Muscle of back (tissue), 11 donors: ENCODE measurements around the gene ITGA3. TPM values are rescaled to one million over a fixed set of nuclear protein-coding genes. Genes with fewer than 3 reads are reported as not detected.
A peak's percentile ranks its signal among the peaks of the same experiment; 100 is the strongest.
"Not testable (repeated sequence)": the region's sequence is repeated elsewhere in the genome, so short reads cannot be mapped to it uniquely, and the experiment has no call there.

Source experiments
- DNase-seq, 3 donors: peaks; one replicate each; pipeline versions ENCODE4 v3.0.0 to v3.0.0-alpha.2; 2013
- polyA plus RNA-seq, 10 donors: library from polyadenylated mRNA; unstranded; fragments of 120-200 nt; gene quantifications; one replicate each; pipeline ENCODE4 v1.2.1, GENCODE V29; 2013; ENCODE audit not compliant: insufficient read length in 10 of 10

Gene ITGA3
- polyA plus RNA-seq, 10 donors = 17.1 to 35.8 (median 23.9) TPM

DNA sequence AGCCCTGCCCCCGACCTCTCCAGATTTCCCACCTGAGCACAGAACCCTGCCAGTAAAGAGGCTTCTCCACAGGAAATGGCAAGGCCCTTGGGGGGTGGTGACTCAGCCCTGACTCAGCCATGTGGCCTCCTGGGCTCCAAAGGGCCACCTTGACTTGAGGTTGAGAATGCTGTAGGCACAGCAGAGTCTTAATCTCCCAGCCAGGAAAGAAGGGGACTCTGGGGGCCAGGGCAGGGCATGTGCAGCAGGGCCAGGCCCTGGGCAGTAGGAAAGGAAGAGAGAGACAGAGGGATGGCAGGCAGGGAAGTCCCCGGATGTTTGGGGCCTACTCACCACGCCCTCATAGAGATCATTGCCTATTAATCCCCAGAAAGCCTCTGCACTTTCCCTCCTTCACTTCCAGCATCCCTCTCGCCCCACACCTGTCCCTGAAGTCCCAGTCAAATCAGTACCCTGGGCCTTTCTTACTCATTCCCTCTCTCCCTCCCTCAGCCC, 4.8 kb upstream of the ITGA3 start:
- peak in 1 of 3 donors; percentile 74 for DNase-seq

DNA sequence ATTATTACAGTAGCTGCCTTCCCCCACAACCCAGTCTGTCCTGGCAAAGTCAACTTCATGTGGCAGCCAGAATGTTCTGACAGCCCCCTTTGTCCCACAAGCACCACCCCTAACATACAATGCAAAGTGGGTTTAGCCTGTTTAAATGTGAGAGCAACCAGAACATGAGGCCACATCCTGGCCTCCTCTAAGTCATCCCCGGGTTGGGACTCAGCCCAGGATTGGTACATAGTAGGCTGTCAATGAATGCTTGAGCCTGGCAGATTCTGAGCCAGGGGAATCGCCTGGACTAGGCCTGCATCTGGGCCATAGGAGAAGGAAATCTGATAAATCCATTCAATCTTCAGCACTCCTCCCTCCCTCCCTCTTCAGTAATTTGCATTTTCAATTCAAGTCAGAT, 4.3 kb upstream of the ITGA3 start:
- DNase-seq = no peak

DNA sequence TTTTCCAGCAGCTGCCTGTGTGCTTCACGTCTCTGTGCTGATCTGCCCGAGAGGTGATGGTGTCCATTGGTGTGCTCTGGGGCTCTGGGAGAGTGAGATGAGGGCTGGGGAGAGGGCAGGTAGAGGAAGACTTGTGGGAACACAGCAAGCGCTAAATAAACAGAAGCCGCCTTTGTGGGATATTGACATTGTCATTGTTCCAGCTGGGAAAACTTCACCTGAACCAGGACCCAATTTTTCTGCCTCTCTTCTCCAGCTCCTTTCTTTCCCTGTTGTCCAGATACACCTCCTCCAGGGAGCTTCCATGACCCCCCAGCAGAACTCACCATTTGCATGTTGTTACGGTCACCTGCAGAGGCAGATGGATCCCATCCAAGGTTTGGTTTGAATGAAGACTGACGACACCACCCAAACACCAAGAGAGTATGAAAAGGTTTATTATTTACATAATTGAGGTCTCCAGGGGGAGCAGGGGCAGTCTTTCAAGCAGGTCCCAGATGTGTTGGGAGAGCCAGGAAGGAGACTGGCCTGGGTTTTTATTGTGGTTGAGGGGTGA, 3.6 kb upstream of the ITGA3 start:
- no peak for DNase-seq

DNA sequence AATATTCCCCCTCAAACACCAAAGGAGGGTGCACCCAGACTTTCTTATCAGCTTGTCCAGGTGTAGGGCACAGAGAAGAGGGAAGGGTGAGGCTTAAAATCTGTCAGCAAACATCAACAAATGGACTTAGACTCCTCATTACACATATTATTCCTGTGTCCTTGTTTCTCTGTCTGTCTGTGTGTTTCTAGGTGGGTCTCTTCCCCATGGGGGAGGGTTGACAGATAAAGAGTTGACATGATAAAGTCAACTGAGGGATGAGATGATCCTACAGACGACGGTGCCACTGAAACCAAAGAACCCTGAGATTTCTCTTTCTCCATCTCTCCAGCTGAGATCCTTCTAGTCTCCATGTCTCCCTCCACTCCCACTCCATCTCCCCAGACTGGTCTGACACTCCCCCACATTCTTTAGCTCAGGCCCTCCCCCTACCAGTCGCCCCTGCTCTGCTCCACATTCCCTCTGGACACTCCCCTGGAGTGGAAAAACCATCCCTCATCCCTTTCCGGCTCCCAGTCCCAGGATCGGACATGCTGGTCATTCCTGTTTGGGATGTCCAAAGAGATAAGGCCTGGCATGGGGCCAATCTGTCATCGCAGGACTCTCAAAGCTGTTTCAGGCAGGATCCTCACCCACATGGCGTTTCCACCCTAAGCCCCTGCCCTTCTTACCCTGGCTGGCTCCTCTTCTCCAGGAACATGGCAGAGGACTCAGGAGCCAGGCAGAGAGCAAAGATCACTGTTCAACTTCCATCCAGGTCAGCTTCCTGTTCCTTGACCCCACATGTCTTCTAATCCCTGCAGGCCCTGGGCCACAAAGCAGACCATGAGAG, 2.9 kb upstream of the ITGA3 start:
- no peak for DNase-seq

DNA sequence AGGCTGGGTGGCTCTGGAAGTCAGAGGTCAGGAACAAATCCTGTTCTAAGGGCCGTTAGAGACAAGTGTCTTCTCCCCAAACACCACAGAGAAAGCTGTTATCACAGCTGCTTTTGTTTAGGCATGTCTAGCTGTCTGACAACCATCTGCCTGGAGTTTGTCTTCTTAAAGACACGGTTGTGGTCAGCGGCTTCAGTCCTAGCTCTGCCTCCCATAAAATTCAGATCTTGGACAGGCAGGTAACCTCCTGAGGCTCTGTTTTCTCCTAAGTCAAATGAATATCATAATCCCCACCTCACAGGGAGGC, 2.3 kb upstream of the ITGA3 start:
- DNase-seq = no peak

DNA sequence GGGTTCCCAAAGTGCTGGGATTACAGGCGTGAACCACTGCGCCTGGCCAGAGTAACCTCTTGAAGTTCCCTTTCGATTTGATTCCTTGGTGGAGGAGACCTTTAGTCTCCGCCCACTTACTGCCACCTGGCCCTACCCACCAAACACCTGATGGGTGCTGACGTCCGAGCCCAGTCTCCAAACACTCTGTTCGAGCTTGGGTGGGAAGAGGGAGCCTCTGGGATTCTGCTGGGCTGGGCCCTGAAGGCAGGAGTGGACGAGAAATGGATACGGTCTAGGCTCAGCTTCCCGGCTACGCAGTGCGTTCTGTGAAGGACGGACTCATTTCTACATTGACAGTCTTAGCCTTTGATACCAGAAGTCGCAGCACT, 870 bp upstream of the ITGA3 start:
- peak in 1 of 3 donors; percentile 33 for DNase-seq

DNA sequence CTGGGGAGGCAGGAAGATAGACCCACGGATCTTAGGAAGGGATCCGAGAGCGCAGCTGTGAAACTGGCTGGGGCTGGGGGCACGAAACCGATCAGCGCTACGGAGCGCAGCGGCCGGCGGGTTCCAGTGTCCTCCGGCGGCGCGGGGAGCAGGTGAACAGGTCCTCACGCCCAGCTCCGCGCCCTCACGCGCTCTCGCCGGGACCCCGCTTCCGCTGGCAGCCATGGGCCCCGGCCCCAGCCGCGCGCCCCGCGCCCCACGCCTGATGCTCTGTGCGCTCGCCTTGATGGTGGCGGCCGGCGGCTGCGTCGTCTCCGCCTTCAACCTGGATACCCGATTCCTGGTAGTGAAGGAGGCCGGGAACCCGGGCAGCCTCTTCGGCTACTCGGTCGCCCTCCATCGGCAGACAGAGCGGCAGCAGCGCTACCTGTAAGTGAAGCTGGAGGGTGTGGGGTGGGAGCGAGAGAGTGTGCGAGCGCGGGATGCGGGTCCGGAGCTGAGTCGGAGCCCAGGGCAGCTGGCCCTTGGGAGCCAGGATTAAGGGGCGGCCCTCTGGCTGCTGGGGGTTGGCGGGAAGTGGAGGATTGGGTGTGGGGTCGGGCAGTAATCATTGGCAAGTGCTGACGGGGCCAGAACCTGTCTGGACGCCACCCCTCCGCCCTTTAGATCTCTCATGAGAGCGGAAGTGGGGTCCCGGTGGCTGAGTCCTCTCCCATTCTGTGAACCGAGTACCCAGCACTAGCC, 479 bp downstream of the ITGA3 start:
- peak in 1 of 3 donors; percentile 68 for DNase-seq

DNA sequence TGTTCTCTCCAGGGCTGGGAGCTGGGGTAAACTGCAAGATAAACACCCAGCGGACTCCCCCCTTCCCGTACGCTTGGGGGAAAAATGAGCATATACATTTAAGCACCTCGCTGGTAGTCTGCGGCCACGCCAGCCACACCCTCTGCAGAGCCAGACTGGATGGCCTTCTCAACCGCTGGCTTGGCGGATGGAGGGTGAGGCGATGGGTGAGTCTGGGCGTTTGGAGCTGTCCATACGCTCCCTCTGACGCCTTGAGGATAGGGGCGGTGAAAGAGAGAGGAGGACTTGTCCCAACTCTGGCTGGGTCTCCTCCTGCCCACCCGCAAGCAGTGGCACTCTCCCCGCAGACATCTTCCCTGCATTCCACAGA, 1.0 kb downstream of the ITGA3 start:
- peak in 1 of 3 donors; percentile 44 for DNase-seq

DNA sequence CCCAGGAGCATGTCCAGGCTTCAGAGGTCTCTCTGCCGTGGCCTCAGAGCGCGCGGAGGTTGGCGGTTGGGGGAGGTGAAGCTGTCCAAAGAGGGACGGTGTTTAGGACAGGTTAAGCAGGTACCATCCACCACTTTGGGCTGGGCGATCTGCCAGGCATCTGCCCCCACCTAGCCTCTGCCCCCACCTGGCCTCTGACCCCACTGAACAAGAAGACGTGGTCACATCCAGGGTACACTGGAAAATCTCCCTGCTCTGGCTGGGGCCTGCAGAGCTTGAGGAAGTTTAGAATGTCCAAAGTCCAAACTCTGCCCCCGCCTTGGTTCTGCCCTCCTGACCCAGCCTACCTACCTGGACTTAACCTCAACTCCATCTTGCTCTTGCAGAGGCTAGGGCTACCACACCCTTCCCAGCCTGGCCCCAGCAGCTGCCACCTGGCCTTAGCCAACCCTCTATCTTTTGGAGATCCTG, 1.6 kb downstream of the ITGA3 start:
- no peak for DNase-seq

DNA sequence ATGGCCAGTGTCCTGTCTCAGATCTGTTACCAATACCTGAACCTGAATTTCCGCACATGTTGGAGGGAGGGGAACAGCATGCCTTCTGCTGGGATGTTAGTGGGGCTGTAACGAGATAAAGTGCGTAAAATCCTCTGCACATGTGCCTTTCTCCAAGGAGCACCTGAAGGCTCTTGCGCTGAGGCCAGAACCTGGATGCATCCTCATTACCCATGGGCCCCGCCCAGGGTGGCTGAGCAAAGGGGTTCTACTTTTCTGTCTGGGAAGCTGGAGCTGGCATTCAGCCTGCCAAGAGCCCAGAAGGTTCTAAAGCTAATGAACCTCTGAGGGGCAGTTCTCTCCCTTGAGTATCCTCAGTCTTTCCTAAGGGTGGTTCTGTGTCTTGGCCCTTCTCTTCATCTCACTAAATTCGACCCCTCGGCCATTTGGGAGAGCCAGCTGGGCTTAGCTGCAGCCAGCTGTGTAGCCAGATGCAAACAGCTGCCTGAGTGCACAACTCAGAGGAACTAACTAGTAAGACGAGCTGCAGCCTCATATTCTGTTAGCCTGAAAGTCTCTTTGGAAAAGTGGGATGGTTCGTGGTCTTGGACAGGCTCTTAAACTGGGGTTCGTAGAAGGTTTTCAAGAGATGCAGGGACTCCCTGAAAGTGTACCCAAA, 2.5 kb downstream of the ITGA3 start:
- DNase-seq = peak in 2 of 3 donors; percentile 52 to 77

DNA sequence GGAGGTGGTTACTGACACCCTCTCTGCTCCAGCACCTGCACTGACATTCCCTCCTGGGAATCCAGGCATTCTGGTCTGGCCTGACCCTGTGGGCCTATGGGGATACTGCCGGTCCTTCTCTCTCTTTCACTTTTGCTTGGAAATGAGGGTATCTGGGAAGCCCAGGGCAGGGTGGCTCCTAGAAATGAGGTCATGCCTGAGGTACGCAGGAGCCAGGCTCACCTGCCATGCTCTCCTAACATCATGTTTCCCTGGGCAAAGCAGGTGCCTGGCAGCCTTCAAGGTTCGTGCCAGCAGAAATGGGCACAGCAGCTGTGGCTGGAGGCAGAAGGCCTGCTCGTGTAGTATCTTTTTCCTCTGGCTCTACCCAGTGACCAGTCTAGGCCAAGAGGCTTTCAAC, 3.3 kb downstream of the ITGA3 start:
- no peak for DNase-seq

DNA sequence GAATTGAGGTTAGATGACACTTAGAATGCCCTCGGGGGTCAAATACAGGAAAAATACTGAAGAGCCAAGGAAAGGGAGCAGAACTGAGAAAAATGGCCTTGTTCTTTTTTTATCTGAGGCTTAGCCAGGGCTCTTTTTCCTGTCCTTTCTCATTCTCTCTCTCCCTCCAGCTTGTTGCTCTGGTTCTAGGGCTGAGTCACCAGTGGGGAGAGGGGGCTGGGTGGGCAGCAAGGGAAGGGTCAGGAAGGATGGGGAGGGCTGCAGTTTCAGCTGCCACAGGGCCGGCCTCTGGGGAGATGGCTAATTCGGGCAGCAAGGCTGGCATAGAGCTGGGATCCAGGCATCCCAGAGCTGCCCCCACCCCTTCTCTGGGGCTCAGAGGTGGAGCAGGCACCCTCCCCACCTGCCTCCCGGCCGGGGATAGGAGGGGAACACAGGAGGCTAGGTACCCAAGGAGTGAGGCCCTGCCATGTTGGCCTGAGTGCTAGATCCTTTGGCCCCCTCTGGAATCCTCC, 3.9 kb downstream of the ITGA3 start:
- DNase-seq = peak in 1 of 3 donors; percentile 30

DNA sequence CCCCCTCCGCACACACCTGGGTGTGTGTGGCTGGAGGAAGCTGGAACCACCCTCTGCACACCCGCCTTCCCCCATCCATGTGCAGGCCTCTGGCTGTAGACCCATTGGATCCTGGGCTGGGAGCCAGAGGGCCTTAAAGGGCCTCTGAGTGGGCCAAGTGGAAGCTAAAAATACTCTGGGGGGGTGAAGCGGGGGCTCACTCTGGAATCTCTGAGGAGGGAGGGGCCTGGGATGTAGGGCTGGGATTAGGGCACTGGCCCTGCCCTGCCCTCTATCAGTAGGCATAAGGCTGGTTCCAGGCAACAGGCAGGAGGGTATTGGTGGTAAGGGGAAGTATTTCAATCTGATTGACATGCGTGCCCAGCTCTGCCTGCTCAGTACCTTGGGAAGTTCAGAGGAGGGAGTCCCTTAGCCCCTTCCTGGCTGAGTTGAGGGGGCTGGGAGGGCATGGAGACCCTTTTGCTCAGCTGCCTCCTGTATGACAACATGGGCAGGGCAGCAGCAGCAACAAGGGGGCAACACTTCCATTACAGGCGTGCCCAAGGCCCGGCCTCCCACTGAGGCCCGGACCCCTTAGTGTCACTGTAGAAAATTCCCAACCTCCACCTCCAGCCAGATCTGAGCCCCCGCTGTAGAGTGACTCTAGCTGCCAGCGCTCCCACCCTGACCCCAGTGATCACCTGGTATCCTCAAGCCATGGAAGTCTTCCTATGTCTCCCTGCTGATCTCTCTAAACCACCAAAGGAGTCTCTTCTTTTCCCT, 5.2 kb downstream of the ITGA3 start:
- DNase-seq = peak; percentile 83 to 91 (median 89)

DNA sequence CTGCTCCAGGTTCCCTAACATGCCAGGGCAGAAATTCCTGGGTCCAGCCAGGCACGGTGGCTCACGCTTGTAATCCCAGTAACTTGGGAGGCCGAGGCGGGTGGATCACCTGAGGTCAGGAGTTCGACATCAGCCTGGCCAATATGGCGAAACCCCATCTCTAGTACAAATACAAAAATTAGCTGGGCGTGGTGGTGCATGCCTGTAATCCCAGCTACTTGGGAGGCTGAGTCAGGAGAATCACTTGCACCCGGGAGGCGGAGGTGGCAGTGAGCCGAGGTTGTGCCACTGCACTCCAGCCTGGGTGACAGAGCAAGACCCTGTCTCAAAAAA, 5.8 kb downstream of the ITGA3 start:
- DNase-seq = not testable (repeated sequence)

DNA sequence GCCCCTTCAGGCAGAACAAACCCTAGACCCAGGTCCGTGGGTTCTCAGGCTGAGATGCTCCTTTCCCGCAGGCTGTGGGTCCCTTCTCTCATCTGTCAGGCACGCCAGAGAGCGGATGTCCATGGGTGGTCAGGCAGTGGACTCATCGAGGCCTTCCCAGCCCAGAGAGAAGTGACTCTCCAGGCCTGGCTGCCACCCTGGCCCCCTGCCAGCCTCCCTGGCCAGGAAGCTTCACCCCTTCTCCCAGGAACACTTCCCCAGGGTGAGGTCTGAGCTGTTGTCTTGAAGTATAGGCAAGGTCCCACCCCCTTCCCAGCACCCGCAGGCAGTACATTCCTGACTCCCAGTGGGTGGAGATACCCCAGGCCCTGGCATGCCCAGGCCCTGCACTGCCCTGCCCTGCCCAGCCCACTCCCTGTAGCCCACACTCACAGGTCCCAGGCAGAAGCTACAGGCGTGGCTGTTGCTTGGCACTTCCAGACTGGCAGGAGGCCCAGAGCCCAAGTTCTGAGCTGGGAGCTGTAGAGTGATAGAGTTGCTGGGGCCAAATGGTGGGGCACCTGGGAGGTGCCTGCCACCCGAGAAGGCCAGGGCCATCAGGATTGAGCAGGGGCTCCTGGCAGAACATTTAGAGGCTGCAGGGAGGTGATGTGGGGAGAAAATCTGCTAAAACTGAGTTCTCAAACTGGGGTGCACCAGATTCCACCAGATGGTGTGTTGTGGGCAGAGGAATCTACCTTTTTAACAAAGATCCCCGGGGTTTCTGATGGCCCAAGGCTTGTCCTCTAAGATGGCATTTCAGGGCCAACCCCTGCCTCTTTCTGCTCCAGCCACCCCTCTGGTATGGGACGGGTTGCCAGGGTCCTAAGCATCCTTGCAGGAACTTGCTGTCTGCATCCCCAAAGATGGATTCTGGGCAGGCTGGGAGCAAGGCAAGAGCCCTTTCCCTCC, 6.7 kb downstream of the ITGA3 start:
- peak in 1 of 3 donors; percentile 58 for DNase-seq

DNA sequence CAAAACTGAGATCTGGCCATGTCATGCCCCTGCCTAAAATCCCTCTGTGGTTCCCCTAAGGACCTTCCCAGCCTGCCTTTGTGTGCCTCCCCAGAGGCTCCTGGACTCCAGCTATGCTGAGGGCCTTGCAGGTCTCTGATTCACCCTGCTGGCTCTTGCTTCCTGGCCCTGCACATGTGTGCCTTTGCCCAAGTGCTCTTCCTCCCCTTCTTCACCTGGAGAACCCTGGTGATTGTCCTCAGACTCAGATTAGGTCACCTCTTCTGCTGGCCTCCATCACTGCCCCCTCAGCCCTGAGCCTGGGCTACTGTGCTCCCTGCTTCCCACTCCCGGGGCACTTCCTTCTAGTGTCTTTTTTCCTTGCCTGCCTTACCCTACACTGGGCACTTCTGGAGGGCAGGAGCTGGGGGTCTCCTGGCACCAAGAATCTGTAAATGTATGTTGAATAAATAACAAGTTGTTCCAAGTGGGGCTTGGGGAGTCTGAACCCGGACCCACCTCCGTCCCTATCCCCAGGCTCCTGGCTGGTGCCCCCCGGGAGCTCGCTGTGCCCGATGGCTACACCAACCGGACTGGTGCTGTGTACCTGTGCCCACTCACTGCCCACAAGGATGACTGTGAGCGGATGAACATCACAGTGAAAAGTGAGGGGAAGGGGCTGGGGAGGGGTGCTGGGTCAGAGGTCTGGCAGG, 7.8 kb downstream of the ITGA3 start:
- no peak for DNase-seq

DNA sequence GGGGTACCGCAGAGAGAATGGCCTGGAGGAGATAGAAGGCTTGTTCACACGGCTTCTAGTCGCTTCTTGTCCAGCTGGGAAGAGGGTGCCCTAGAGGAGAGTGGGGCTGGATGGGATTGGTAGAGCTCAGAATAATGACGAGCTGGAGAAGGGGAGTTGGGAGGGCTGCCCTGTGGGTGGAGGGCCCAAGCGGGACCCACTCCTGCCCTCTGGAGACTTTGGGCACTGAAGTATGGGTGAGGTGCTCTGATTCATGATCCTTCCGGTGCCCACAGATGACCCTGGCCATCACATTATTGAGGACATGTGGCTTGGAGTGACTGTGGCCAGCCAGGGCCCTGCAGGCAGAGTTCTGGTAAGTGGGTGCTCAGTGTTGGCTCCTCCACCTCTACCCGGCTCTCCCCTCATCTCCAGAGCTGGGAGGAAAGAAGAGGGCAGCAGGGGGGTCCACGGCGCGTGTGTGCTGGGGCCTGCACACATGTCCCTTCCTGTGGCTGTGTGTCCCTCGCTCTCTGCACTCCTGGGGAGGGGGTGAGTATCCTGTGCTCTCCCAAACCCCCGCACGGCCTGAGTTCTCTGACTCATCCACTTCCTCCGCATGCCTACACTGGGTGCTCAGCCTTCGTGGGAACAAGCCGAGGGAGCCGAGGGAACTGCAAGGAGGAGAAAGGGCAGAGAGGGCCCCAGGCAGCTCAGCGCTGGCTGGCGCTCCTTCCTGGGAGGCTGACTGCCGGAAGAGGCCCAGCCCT, 8.5 kb downstream of the ITGA3 start:
- DNase-seq = peak in 1 of 3 donors; percentile 88

DNA sequence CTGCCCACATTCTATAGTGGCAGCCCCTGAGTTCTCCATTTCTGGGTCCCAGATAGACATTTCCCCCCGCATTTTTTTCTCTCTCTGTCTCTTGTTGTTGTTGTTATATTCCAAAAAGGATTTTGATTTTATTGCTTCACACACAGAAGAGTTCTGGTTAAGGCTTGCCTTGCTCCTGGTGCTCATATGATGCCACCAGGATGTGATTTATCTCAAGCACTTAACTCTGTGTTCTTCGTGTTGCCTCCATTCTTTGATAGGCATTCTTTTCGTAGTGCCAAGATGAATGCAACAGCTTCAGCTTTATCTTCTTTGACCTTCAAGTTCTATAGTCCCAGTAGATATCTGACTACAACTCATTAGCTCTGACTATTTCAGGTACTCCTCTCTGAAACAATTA, 9.1 kb downstream of the ITGA3 start:
- no peak for DNase-seq

DNA sequence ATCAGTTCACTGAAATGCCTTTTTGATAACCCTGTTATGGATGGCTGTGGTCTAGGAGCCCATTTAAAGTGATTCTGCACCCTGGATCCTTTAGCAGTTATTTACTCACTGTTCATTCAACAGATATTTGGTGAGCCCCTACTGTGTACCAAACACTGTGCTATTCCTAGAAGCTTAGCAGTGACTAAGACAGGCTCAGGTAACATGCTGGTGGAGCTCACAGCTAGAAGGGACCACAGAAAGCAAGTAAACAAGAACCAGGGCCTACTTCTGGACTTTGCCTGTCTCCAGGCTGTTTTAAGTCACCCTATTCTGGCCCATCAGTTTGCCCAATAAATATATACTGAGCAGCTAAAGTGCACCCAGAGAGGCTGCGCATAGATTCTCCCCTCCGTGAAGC, 11.1 kb downstream of the ITGA3 start:
- DNase-seq = no peak
